ENCODE results near the gene N4BP2L2.

N4BP2L2 gene

DNA sequence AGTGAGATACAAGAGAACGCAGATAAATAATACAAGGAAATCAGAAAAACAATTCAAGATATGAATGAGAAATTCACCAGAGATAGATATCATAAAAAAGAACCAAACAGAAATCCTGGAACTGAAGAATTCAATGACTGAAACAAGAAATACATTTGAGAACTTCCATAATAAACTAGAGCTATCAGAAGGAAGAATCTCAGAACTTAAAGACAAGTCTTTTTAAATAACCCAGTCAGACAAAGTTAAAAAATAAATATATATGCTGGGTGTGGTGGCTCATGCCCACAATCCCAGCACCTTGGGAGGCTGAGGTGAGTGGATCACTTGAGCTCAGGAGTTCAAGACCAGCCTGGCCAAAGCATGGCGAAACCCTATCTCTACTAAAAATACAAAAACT, 82.0 kb downstream of the N4BP2L2 start:
- DNase-seq, result no peak

DNA sequence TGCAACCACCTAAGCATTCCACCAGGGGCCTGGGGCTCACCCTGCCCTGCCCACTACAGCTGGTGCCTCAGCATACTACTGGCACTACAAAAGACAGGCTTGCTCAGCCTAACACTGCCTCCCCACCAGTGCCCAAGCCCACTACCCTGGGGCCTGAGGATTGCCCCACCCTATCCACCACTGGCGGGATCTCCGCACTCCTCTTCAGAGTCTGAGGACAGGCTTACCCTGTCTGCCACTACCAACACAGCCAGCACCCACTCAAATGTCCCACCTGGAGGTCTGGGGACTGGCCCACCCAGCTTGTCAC, 83.0 kb downstream of the N4BP2L2 start:
- no peak for DNase-seq

- no peak for DNase-seq
Measured at GRCh38 chr13:32454886-32455593, 83.6 kb downstream of the N4BP2L2 start.

GRCh38 chr13:32453981-32454380, 84.6 kb downstream of the N4BP2L2 start:
- no peak for DNase-seq

DNA sequence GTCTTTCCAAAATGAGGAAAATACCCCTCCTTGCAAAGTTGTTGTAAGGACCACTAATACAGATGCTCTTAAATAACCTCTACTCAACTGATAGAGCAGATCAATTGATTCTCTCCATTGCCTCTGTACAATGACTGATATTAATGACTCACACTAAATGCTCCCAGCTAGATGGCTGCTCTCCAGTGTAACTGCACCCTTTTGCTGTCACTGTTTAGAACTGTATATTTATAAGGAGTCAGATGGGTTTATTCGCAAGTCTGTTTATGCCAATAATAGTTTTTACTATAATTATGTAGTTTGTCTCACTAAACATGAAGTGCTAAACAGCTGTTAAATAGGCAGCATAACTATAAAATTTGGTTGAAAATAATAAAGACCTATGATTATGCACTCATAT, 89.6 kb downstream of the N4BP2L2 start:
- DNase-seq, result no peak

GRCh38 chr13:32447894-32448623, 90.5 kb downstream of the N4BP2L2 start:
- no peak for DNase-seq

GRCh38 chr13:32446773-32447465, 91.7 kb downstream of the N4BP2L2 start:
- no peak for DNase-seq

DNA sequence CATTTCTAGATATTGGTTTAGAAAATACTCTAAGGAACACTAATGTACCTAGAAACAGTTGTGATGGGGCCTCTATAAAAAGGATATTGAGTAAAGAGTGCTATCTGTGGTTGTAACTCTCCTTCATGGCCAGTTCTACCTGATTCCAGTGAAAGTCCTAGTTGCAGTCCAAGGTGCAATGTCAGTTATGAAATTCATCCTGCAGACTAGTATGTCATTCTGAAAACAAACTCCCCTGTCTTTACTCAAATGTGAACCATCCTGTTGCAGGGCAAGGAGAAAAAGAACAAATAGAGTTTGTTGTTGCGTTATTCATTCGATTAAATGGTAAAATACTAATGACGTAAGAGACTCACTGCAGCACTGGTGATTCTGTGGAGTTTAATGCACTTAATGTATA, 92.4 kb downstream of the N4BP2L2 start:
- DNase-seq, result no peak

DNA sequence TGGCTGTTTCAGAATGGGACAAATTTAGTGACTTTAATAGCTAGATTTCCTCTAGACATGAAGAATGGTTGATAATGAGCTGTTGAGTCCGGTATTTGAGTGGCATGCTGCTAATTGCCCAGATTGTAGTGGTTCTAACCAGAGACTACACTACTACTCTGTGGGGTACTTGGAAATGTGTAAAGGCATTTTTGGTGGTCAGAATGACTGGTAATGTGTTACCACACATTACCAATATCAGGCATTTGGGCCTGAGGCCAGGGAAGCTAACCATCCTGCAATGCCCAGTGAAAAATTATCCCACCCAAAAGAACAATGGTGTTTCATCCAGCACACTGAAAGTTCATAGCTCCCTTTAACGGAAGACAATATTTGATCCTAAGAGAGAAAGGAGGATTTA, 93.1 kb downstream of the N4BP2L2 start:
- DNase-seq, result no peak

GRCh38 chr13:32443111-32443510, 95.5 kb downstream of the N4BP2L2 start:
- DNase-seq, result no peak

DNA sequence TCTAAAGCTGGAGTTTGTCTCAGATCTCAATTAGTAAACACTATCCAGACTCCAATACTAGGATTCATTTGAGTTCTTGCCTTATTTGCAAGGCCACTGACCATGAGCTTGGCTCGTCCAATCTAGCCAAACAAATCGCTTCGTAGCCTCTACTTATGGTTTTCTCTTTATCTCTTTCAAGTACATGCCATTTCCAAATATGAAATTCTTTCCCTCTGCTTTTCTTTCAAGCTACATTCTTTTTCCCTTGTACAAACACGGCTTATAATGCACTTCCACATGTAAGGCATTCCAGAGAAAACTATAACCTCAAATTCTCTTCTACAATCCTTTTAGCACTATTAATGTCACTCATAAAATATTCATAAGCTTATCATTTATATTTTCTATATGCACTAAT, 99.7 kb downstream of the N4BP2L2 start:
- peak; percentile 62 for DNase-seq

DNA sequence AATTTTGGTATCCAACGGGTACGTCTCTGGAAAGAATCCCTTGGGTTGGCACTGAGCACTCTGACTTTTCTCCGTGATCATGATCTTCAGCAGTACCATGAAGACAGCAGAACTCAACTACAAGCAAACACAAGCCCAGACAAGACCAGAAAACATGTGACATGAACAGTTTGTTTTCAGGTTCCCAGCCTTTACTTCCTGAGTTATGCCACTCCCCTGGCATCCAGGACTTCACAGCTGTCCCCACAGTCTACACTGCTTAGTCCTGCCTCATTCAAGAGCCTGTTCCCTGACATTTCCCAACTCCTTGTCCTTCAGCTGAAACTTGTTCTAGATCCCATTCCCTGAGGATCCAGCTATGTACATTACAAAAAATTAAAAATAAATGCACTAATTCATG, 105.7 kb downstream of the N4BP2L2 start:
- DNase-seq, result no peak

DNA sequence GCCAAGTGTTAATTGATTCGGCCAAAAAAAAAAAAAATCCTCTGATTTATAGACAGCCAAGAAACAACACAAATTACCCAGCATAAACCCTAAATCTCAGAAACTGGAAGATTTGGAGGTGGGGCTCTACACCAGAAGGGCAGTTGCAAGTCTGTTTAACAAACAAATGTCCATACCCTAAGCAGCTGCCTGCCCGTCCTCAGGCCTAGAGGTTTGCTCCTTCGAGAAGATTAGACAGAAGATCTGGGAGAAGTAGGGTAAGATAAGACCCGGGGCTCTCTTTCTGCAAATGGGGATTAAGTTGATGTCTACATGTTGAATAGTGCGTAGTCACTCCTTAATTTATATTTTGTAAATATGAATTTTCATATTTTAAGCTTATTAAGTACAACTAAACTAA, 107.2 kb downstream of the N4BP2L2 start:
- no peak for DNase-seq

GRCh38 chr13:32430018-32430747, 108.4 kb downstream of the N4BP2L2 start:
- DNase-seq, result no peak

GRCh38 chr13:32429433-32429909, 109.1 kb downstream of the N4BP2L2 start:
- no peak for DNase-seq

DNA sequence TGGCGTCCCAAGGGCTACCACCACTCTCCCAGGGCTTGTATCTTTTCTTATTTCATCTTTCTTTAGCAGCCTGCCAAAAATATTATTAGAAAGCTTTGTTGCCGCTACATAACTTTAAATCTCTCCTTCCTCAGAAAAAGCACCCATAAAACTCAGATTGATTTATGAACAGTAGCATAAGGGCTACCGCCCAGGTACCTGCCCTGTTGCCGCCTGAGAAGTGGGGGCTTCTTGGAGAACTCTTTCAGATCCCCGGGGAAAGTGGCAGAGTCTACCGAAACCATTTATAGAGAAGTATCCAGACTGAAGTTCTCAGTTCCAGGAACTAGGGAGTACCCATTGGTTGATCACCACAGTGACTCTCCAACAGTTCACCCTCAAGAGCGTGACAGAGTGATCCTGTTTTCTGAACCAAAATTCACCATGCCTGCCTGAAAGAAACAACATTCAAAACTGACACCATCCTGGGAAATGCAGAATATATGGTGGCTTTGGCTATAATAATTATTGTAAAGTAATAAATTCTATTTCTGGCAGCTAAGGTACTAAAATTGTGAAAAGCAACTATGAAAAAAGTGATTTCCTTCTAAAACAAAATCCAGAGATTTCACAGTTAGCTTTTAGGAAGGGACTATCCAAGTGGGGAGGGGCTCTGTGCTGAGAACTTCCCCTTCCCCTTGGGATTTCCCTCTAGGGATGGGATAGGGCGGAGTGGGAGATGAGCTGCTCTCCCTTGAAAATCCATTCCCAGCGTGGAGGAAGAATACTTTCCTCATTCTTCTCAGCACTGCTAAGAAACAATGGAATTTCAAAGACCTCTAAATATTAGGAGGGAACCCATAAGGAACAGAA, 109.8 kb downstream of the N4BP2L2 start:
- no peak for DNase-seq

GRCh38 chr13:32427852-32428580, 110.6 kb downstream of the N4BP2L2 start, which contains the start of gene N4BP2L1:
Gene N4BP2L1 (minus strand): TSS chr13:32428130. CDS start chr13:32428082, 48 bp downstream.
- DNase-seq, result peak; percentile 35

DNA sequence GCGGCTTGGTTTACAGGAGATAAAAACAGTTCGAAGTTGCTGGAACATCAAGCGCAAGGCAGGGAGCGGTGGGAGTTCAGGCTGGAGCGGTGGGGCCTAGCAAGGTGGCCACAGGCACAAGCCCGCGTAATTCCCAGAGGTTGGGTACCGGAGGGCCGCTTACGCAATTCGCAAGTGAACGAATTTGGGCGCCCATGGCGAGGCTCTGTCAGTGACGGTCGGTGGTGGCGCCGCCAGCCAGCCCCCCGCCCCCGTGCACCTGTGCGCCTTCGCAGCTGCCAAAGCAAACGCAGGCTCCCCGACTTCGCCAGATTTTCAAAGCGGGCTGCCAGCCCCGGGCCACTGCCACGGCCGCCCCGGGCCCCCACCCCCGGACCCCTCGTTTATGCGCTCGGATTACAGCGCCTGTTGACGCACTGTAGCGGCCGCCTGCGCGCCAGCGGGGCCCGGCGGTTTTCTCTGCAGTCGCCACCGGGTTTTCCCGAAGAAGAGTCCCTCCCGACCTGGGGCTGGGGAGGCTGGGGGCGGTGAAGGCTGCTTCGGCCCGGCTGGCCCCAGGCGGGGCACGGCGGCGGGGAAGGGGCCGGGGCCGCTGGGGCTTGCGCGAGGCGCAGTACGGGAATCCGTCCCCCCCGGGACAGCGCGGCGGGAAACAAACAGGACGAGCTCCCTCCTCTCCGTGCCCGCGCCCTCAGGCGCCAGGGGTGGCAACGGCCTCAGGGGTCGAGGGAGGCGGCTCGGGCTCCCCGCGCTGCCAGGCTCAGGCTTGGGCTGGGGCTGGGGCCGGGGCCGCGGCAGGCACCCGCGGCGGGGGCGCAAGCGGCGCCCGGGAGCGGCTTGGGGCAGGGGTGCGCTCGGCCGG, 111.4 kb downstream of the N4BP2L2 start:
- DNase-seq, result no peak

- no peak for DNase-seq
Measured at GRCh38 chr13:32426191-32426989, 112.2 kb downstream of the N4BP2L2 start.

All from fibroblast of skin of back (primary cell).